Right ventricle myocardium superior (tissue), 1 donor: Measurements from ENCODE around the gene MORN5. TPM values are rescaled to one million over a fixed set of nuclear protein-coding genes. Genes with fewer than 3 reads are reported as not detected.

Experiments used
- ATAC-seq: fragments of 200-7000 bp; cut with Tn5 transposase; one replicate; pipeline ENCODE4 v1.9.1; 2020; ENCODE audit warnings: mild to moderate bottlenecking; ENCODE audit not compliant: poor library complexity
- DNase-seq: peaks from one replicate; pipeline ENCODE4 v3.0.0-alpha.2; 2020
- intact Hi-C: fragments of 100-400 bp; cut with DNase I; formaldehyde crosslinking; loops from one replicate; pipeline ENCODE4 v1.11.2; 2022
- total RNA-seq: library from RNA; stranded (reverse); fragmentation: NEBNext Ultra II Directional; extraction: Animal tissue kit (Norgen Biotek cat#: 25700); gene quantifications from one replicate; pipeline ENCODE4 v1.2.1, GENCODE V29; 2021
- donor health status: DM: no; HTN: yes; CAD: no; lungs with severe emphysema.

MORN5 gene
- total RNA-seq, 1 donor from 2014 or later, result not detected

GRCh38 chr9:122204055-122204454 is 44.3 kb downstream of the MORN5 start:
- ATAC-seq, result no peak

GRCh38 chr9:122204491-122204890 is 44.8 kb downstream of the MORN5 start:
- intact Hi-C loops, result no loop called here
- no peak for DNase-seq
- ATAC-seq, result no peak

More at GRCh38 chr9:122204055-122204454, 44.3 kb downstream of the MORN5 start:
- DNase-seq, result no peak
- intact Hi-C loops, result no loop called here

GRCh38 chr9:122205176-122205575 is 45.5 kb downstream of the MORN5 start:
- no peak for DNase-seq
- ATAC-seq, result no peak
- intact Hi-C loops, result no loop called here

GRCh38 chr9:122206118-122207046 is 46.7 kb downstream of the MORN5 start:
- DNase-seq (no peak), ATAC-seq (no peak)
- intact Hi-C loops, result no loop called here

- intact Hi-C loops, result no loop called here
- ATAC-seq, result no peak
- DNase-seq, result no peak
Observed at GRCh38 chr9:122207096-122207495, 47.4 kb downstream of the MORN5 start.

- no peak for DNase-seq
- intact Hi-C loops, result no loop called here
- ATAC-seq, result no peak
Observed at GRCh38 chr9:122209451-122209850, 49.7 kb downstream of the MORN5 start.

GRCh38 chr9:122212473-122213004 is 52.8 kb downstream of the MORN5 start:
- ATAC-seq, result no peak
- intact Hi-C loops, result no loop called here

GRCh38 chr9:122213102-122213588 is 53.4 kb downstream of the MORN5 start:
- ATAC-seq, result no peak
- no peak for DNase-seq
- intact Hi-C loops, result no loop called here

More at GRCh38 chr9:122212473-122213004, 52.8 kb downstream of the MORN5 start:
- no peak for DNase-seq

- DNase-seq (peak; percentile 45), ATAC-seq (peak; percentile 36)
- intact Hi-C loops, result no loop called here
Observed at GRCh38 chr9:122213589-122214413, 54.1 kb downstream of the MORN5 start.

GRCh38 chr9:122214507-122214906 is 54.8 kb downstream of the MORN5 start:
- ATAC-seq (no peak), DNase-seq (no peak)
- intact Hi-C loops, result no loop called here

- intact Hi-C loops, result no loop called here
- ATAC-seq (no peak), DNase-seq (no peak)
Observed at GRCh38 chr9:122215663-122216062, 56.0 kb downstream of the MORN5 start.

GRCh38 chr9:122216138-122216797 is 56.6 kb downstream of the MORN5 start:
- DNase-seq (no peak), ATAC-seq (no peak)
- intact Hi-C loops, result no loop called here

- intact Hi-C loops, result no loop called here
- ATAC-seq, result no peak
Observed at GRCh38 chr9:122216798-122217418, 57.2 kb downstream of the MORN5 start.

GRCh38 chr9:122217640-122218039 is 57.9 kb downstream of the MORN5 start:
- intact Hi-C loops, result no loop called here
- DNase-seq (no peak), ATAC-seq (no peak)

More at GRCh38 chr9:122216798-122217418, 57.2 kb downstream of the MORN5 start:
- DNase-seq, result no peak

- intact Hi-C loops, result no loop called here
- DNase-seq (no peak), ATAC-seq (no peak)
Observed at GRCh38 chr9:122218071-122218934, 58.6 kb downstream of the MORN5 start.

- ATAC-seq, result no peak
- intact Hi-C loops, result no loop called here
- DNase-seq, result no peak
Observed at GRCh38 chr9:122218935-122219855, 59.5 kb downstream of the MORN5 start.
